Retinal pigment epithelial cell (primary cell): ENCODE data around the gene IP6K3.

Experiments used
- DNase-seq: peaks from one replicate; pipeline ENCODE4 v3.0.0-alpha.2; 2010; ENCODE audit warnings: low read depth
- H3K4me3 ChIP-seq: 2 replicates; pipeline ENCODE4 v1.5.1; 2011; ENCODE audit warnings: mild to moderate bottlenecking, low read length, control low read depth, moderate library complexity
- CTCF ChIP-seq: conservative IDR thresholded peaks from 2 replicates; pipeline ENCODE4 v1.5.1; 2011; ENCODE audit warnings: low read depth, low read length, control low read depth, inconsistent platforms

The IP6K3 gene

GRCh38 chr6:33737267-33738026 is 9.3 kb downstream of the IP6K3 start:
- DNase-seq: no peak
- TF ChIP-seq CTCF: no peak
- H3K4me3 ChIP-seq: no peak overlapping the region

GRCh38 chr6:33735216-33735615 is 11.5 kb downstream of the IP6K3 start:
- H3K4me3 ChIP-seq: no peak overlapping the region
- no peak for TF ChIP-seq CTCF
- DNase-seq: no peak

- TF ChIP-seq CTCF: no peak
- no peak for DNase-seq
- no peak overlapping the region for H3K4me3 ChIP-seq
Measured at GRCh38 chr6:33733709-33734007, 13.0 kb downstream of the IP6K3 start.

- H3K4me3 ChIP-seq: no peak overlapping the region
- no peak for DNase-seq
Measured at GRCh38 chr6:33732817-33733708, 13.6 kb downstream of the IP6K3 start.

GRCh38 chr6:33732385-33732784 is 14.3 kb downstream of the IP6K3 start:
- H3K4me3 ChIP-seq: no peak overlapping the region
- no peak for DNase-seq
- no peak for TF ChIP-seq CTCF

More at GRCh38 chr6:33732817-33733708, 13.6 kb downstream of the IP6K3 start:
- no peak for TF ChIP-seq CTCF

GRCh38 chr6:33731751-33732282 is 14.9 kb downstream of the IP6K3 start:
- TF ChIP-seq CTCF: no peak
- H3K4me3 ChIP-seq: no peak overlapping the region
- DNase-seq: no peak
